Thymus (tissue), 14 donors: ENCODE measurements around the gene ANGPTL4. TPM values are rescaled to one million over a fixed set of nuclear protein-coding genes. Genes with fewer than 3 reads are reported as not detected.
A peak's percentile ranks its signal among the peaks of the same experiment; 100 is the strongest.
"Not testable (repeated sequence)": the region's sequence is repeated elsewhere in the genome, so short reads cannot be mapped to it uniquely, and the experiment has no call there.

Experiments
- DNase-seq, 9 donors: peaks; one replicate each; pipeline ENCODE4 v3.0.0-alpha.2; 2013; ENCODE audit warnings: low spot score in 9 of 9, low read depth in 6 of 9, missing footprints in 1 of 9
- H3K27ac ChIP-seq, 2 donors: one replicate each; pipeline ENCODE4 v1.5.1; 2013; ENCODE audit warnings: control low read depth in 1 of 2, low read depth in 1 of 2, low read length in 1 of 2, mild to moderate bottlenecking in 1 of 2, moderate library complexity in 1 of 2
- H3K27me3 ChIP-seq, 2 donors: one replicate each; pipeline ENCODE4 v1.5.1; 2013; ENCODE audit warnings: low read length in 1 of 2; ENCODE audit not compliant: control insufficient read depth in 2 of 2, insufficient read depth in 1 of 2
- H3K36me3 ChIP-seq, 2 donors: one replicate each; pipeline ENCODE4 v1.5.1; 2013; ENCODE audit warnings: low read length in 1 of 2, mild to moderate bottlenecking in 1 of 2, moderate library complexity in 1 of 2; ENCODE audit not compliant: control insufficient read depth in 2 of 2, insufficient read depth in 2 of 2
- H3K4me1 ChIP-seq, 2 donors: one replicate each; pipeline ENCODE4 v1.5.1; 2013; ENCODE audit warnings: low read length in 2 of 2; ENCODE audit not compliant: control insufficient read depth in 2 of 2, insufficient read depth in 2 of 2
- H3K4me3 ChIP-seq, 2 donors: one replicate each; pipeline ENCODE4 v1.5.1; 2013; ENCODE audit warnings: low read length in 2 of 2, control low read depth in 1 of 2, mild to moderate bottlenecking in 1 of 2
- H3K9me3 ChIP-seq, 2 donors: one replicate each; pipeline ENCODE4 v1.5.1; 2013; ENCODE audit warnings: low read length in 1 of 2, mild to moderate bottlenecking in 1 of 2; ENCODE audit not compliant: control insufficient read depth in 2 of 2, insufficient read depth in 1 of 2
- WGBS: extraction: QIAGEN DNeasy Blood & Tissue Kit; methylation state at CpG from one replicate; pipeline ENCODE4 v1.1.7; 2013; 5-methylcytosine and 5-hydroxymethylcytosine counted together
- long read RNA-seq, 10 donors: transcript quantifications; one replicate each; lab custom pipeline, GENCODE V29; 2026
- polyA plus RNA-seq: library from polyadenylated mRNA; stranded (reverse); fragments of 200-250 nt; gene quantifications from one replicate; pipeline ENCODE4 v1.2.3, GENCODE V29; 2013
- total RNA-seq: library from RNA; stranded (reverse); fragments of 120-200 nt; gene quantifications from one replicate; pipeline ENCODE4 v1.2.4, GENCODE V29; 2013
- donor health status: healthy.

The ANGPTL4 gene
- total RNA-seq (0.42 TPM), polyA plus RNA-seq (14.4 TPM)
- long read RNA-seq, donor 1, result 0 reads
- long read RNA-seq, donor 2, partial matches to known transcripts, result 0 of 28 reads
- long read RNA-seq, donor 2, other reads (novel, unspliced or antisense), result 27 of 28 reads
- long read RNA-seq, donor 3, partial matches to known transcripts, result 0 of 24 reads
- long read RNA-seq, donor 3, other reads (novel, unspliced or antisense), result 24 of 24 reads
- long read RNA-seq, donor 4, result 0 reads
- long read RNA-seq, donor 5, partial matches to known transcripts, result 12 of 26 reads
- long read RNA-seq, donor 5, other reads (novel, unspliced or antisense), result 13 of 26 reads
- long read RNA-seq, donor 6, partial matches to known transcripts, result 0 of 3 reads
- long read RNA-seq, donor 6, other reads (novel, unspliced or antisense), result 0 of 3 reads
- long read RNA-seq, donor 7, partial matches to known transcripts, result 0 of 14 reads
- long read RNA-seq, donor 7, other reads (novel, unspliced or antisense), result 14 of 14 reads
- long read RNA-seq, donor 8, result 0 reads
- long read RNA-seq, donor 9, partial matches to known transcripts, result 0 of 13 reads
- long read RNA-seq, donor 9, other reads (novel, unspliced or antisense), result 12 of 13 reads
- long read RNA-seq, donor 10, result 0 reads

DNA sequence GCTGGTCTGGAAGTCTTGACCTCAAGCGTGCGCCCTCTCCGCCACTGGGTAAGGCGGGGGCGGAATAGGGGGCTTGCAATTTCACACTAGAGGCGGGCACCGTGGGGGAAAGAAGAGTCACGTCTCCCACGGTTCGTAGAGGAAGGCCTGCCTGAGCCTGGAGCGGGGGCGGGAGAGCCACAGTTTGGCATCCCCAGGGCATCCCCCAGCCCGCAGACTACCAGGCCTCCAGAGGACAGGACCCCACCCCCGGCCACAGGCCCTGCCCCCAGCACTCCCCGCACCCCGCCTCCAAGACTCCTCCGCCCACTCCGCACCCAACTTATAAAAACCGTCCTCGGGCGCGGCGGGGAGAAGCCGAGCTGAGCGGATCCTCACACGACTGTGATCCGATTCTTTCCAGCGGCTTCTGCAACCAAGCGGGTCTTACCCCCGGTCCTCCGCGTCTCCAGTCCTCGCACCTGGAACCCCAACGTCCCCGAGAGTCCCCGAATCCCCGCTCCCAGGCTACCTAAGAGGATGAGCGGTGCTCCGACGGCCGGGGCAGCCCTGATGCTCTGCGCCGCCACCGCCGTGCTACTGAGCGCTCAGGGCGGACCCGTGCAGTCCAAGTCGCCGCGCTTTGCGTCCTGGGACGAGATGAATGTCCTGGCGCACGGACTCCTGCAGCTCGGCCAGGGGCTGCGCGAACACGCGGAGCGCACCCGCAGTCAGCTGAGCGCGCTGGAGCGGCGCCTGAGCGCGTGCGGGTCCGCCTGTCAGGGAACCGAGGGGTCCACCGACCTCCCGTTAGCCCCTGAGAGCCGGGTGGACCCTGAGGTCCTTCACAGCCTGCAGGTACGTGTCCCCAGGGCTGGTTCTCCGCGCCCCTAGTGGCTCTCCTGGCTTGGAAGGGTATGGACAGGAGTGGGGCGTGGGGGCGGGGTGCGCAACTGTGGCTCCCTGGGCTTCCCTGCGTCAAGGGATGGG, at the start of gene ANGPTL4:
Gene ANGPTL4 (plus strand): TSS at position 353 of the 969 bp plus-strand sequence. CDS start 167 bp downstream, at position 520.
- H3K9me3 ChIP-seq, result peaks cover 0 to 3% of the 10 kb centered on the region in 2 donors
- peak within 1 kb of the TSS; percentile 11 to 18 for H3K27ac ChIP-seq
- H3K4me1 ChIP-seq, result peaks cover 3 to 16% of the 10 kb centered on the region in 2 donors
- 3% methylated on average over 81 of the region's 81 CpGs for WGBS
- peak in 2 of 9 donors; percentile 13 to 46 for DNase-seq
- peaks cover 35 to 65% of the 10 kb centered on the region in 2 donors for H3K27me3 ChIP-seq
- peak within 1 kb of the TSS; percentile 16 to 35 for H3K4me3 ChIP-seq
- H3K36me3 ChIP-seq, result no peaks in the 10 kb centered on the region

DNA sequence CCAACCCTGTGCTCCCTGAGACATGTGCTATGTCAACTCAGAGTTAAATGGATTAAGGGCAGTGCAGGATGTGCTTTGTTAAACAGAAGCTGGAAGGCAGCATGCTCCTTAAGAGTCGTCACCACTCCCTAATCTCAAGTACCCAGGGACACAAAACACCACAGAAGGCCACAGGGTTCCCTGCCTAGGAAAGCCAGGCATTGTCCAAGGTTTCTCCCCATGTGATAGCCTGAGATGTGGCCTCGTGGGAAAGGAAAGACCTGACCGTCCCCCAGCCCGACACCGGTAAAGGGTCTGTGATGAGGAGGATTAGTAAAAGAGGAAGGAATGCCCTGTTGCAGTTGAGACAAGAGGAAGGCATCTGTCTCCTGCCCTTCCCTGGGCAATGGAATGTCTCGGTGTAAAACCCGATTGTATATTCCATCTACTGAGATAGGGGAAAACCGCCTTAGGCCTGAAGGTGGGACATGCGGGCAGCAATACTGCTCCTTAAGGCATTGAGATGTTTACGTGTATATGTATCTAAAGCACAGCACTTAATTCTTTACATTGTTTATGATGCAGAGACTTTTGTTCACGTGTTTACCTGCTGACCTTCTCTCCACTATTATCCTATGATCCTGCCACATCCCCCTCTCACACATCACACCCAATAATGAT, 48.8 kb upstream of the ANGPTL4 start:
- H3K4me3 ChIP-seq, H3K9me3 ChIP-seq, H3K27me3 ChIP-seq, H3K27ac ChIP-seq, DNase-seq: not testable (repeated sequence)
- WGBS, result 95% methylated on average over 11 of the region's 11 CpGs
- Histone ChIP-seq H3K4me1 (peaks cover under 1 to 18% of the 10 kb centered on the region in 2 donors), H3K36me3 (peaks cover 54 to 56% of the 10 kb centered on the region in 2 donors)

- Histone ChIP-seq H3K36me3 (peaks cover 41 to 45% of the 10 kb centered on the region in 2 donors), H3K4me3 (no peak overlapping the region), H3K4me1 (peaks cover 5 to 24% of the 10 kb centered on the region in 2 donors), H3K9me3 (no peaks in the 10 kb centered on the region), H3K27me3 (no peaks in the 10 kb centered on the region), H3K27ac (no peak overlapping the region)
- WGBS, result 93% methylated on average over 14 of the region's 14 CpGs
- DNase-seq, result no peak
These were observed 47.4 kb upstream of the ANGPTL4 start for GRCh38 chr19:8316351-8317125.

DNA sequence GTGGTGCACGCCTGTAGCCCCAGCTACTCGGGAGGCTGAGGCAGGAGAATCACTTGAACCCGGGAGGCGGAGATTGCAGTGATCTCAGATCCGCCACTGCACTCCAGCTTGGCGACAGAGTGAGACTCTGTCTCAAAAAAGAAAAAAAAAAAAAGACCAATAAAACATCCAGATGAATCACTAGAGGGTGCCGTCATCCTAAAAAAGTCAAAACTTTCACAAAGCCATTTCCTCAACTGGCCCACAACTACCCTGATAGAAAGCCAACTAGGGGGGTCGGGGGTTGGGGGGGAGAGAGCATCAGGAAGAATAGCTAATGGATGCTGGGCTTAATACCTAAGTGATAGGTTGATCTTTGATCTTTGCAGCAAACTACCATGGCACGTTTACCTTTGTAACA, 45.1 kb upstream of the ANGPTL4 start:
- H3K9me3 ChIP-seq, H3K4me3 ChIP-seq, H3K27ac ChIP-seq, H3K27me3 ChIP-seq, DNase-seq: not testable (repeated sequence)
- Histone ChIP-seq H3K36me3 (peaks cover 35 to 43% of the 10 kb centered on the region in 2 donors), H3K4me1 (peaks cover 15 to 37% of the 10 kb centered on the region in 2 donors)
- 94% methylated on average over 9 of the region's 9 CpGs for WGBS

- Histone ChIP-seq H3K4me1 (peaks cover 15 to 37% of the 10 kb centered on the region in 2 donors), H3K36me3 (peaks cover 40 to 44% of the 10 kb centered on the region in 2 donors), H3K9me3 (peaks cover 0 to 4% of the 10 kb centered on the region in 2 donors), H3K27me3 (no peaks in the 10 kb centered on the region), H3K4me3 (peak overlapping the region; percentile 85 to 95), H3K27ac (peak overlapping the region in 1 of 2 donors; percentile 92)
- 95% methylated on average over 19 of the region's 19 CpGs for WGBS
- no peak for DNase-seq
These were observed 44.0 kb upstream of the ANGPTL4 start for GRCh38 chr19:8319807-8320520.

- H3K9me3 ChIP-seq, result peaks cover 0 to 4% of the 10 kb centered on the region in 2 donors
- WGBS, result 5% methylated on average over 16 of the region's 16 CpGs
- no peaks in the 10 kb centered on the region for H3K27me3 ChIP-seq
- H3K4me1 ChIP-seq, result peaks cover 15 to 37% of the 10 kb centered on the region in 2 donors
- H3K27ac ChIP-seq, result peak overlapping the region; percentile 92
- peak in 1 of 9 donors; percentile 32 for DNase-seq
- H3K36me3 ChIP-seq, result peaks cover 34 to 37% of the 10 kb centered on the region in 2 donors
- H3K4me3 ChIP-seq, result peak overlapping the region; percentile 85 to 95
These were observed 43.3 kb upstream of the ANGPTL4 start for GRCh38 chr19:8320564-8321066.

DNA sequence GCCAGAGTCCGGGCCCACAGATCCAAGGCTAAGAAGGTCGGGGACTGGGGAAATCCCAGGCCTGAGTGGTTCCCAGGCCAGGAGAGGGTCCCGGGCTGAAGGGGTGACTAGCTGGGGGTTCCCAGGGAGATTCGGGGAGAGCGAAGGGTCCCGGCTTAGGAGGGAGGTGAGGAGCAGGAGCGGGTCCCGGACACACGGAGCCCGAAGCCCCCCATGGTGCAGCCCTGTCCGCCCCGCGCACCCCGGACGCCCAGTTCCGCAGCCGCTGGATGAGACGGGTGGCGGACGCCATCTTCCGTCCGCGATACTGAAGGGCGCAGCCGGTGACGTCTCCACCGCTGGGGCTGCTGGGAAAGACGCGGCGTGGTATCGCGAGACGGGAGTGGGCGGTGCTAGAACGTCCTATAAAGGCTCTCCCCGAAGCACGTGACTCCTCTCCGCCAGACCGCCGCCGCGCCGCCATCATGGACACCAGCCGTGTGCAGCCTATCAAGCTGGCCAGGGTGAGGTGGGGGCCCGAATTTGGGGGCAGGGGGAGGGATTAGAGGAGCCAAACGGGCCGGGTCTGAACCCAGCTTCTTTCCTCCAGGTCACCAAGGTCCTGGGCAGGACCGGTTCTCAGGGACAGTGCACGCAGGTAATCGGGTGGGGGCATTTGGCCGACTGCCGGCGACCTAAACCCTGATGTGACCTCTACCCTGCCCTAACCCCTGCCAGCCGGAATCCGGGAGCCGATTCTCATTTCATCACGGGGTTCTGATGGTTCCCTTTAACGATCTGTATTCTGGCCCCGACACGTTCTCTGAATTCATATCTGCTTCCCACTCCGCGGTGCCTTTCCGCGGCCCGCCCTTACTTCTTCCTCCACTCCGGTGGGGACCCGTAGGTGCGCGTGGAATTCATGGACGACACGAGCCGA, 42.6 kb upstream of the ANGPTL4 start, which contains the start of the genes NDUFA7 and RPS28:
Gene NDUFA7 (minus strand): TSS at position 309 of the 919 bp plus-strand sequence. CDS start 17 bp downstream, at position 292.
Gene RPS28 (plus strand): TSS at position 430 of the 919 bp plus-strand sequence. CDS start 35 bp downstream, at position 465.
- H3K9me3 ChIP-seq, result peaks cover 0 to 4% of the 10 kb centered on the region in 2 donors
- no peaks in the 10 kb centered on the region for H3K27me3 ChIP-seq
- peaks cover 28 to 33% of the 10 kb centered on the region in 2 donors for H3K36me3 ChIP-seq
- DNase-seq, result peak; percentile 93 to 99 (median 98)
- H3K4me3 ChIP-seq, result peak within 1 kb of the TSS; percentile 85 to 95
- under 1% methylated on average over 72 of the region's 72 CpGs for WGBS
- peaks cover 15 to 37% of the 10 kb centered on the region in 2 donors for H3K4me1 ChIP-seq
- H3K27ac ChIP-seq, result peak within 1 kb of the TSS; percentile 92
